Endothelial cell (in vitro differentiated cells): Measurements from ENCODE around the gene C1R. TPM values are rescaled to one million over a fixed set of nuclear protein-coding genes. Genes with fewer than 3 reads are reported as not detected.

Experiments used
- DNase-seq: peaks from one replicate; pipeline ENCODE4 v3.0.0; 2021; ENCODE audit warnings: low spot score
- H3K27ac Mint-ChIP-seq: one replicate; pipeline ENCODE4 v1.8.0; 2021; ENCODE audit warnings: mixed read lengths, inconsistent platforms; ENCODE audit not compliant: unreplicated experiment
- H3K27me3 Mint-ChIP-seq: one replicate; pipeline ENCODE4 v1.8.0; 2021; ENCODE audit warnings: mild to moderate bottlenecking, moderate library complexity, mixed read lengths, inconsistent platforms; ENCODE audit not compliant: unreplicated experiment
- H3K36me3 Mint-ChIP-seq: one replicate; pipeline ENCODE4 v1.8.0; 2021; ENCODE audit warnings: mild to moderate bottlenecking, low read depth, mixed read lengths, inconsistent platforms; ENCODE audit not compliant: unreplicated experiment
- H3K4me1 Mint-ChIP-seq: one replicate; pipeline ENCODE4 v1.8.0; 2021; ENCODE audit warnings: mild to moderate bottlenecking, mixed read lengths, inconsistent platforms; ENCODE audit not compliant: unreplicated experiment
- H3K4me3 Mint-ChIP-seq: one replicate; pipeline ENCODE4 v1.8.0; 2021; ENCODE audit warnings: mild to moderate bottlenecking, mixed read lengths, inconsistent platforms; ENCODE audit not compliant: unreplicated experiment
- H3K9me3 Mint-ChIP-seq: one replicate; pipeline ENCODE4 v1.8.0; 2021; ENCODE audit warnings: mixed read lengths, inconsistent platforms; ENCODE audit not compliant: unreplicated experiment
- CTCF ChIP-seq: fragments of 200-600 bp; sonication (generic); IDR thresholded peaks from one replicate; pipeline ENCODE4 v1.5.0; 2021; ENCODE audit warnings: antibody characterized with exemption; ENCODE audit not compliant: unreplicated experiment
- total RNA-seq: library from RNA; stranded (reverse); fragmentation: NEBNext Ultra II Directional; extraction: Animal tissue kit (Norgen Biotek cat#: 25700); gene quantifications from one replicate; pipeline ENCODE4 v1.2.1, GENCODE V29; 2021; ENCODE audit not compliant: unreplicated experiment

C1R gene
- total RNA-seq, 1 donor from 2014 or later, result 1.4 TPM

- Mint-ChIP-seq H3K9me3 (no peaks in the 10 kb centered on the region), H3K36me3 (peaks cover 2% of the 10 kb centered on the region), H3K4me3 (no peak overlapping the region), H3K27ac (no peak overlapping the region), H3K27me3 (peaks cover 2% of the 10 kb centered on the region), H3K4me1 (no peaks in the 10 kb centered on the region)
- no peak for DNase-seq
- TF ChIP-seq CTCF, result no peak
Measured at GRCh38 chr12:7032990-7033389, 59.3 kb downstream of the C1R start.

DNA sequence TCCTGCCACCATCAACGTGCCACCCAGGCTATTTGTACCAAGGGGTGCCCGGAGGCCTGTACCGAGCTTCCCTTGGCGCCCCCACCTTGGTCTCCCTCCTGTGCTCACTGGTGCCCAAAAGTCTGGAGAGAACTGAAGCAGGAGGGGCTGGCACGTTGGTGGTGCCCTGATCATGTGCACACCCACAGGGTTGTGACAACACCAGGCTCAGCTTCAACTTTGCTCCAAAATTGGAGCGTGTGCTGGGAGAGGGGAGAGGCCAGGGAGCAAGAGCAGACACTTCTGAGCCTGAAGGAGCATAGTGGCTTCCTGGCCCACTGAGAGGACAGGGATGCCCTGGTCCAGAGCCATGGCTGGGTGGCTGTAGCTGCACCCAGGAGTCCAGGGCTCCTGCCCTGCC lies 60.9 kb downstream of the C1R start:
- Mint-ChIP-seq H3K9me3 (no peaks in the 10 kb centered on the region), H3K4me3 (no peak overlapping the region), H3K36me3 (no peaks in the 10 kb centered on the region), H3K27me3 (no peaks in the 10 kb centered on the region), H3K4me1 (no peaks in the 10 kb centered on the region), H3K27ac (no peak overlapping the region)
- no peak for DNase-seq
- TF ChIP-seq CTCF, result no peak

Other genes with a start within 250 kb of the C1R start
- gene CDCA3, start 241.2 kb downstream of the C1R start, total RNA-seq, result 6.2 TPM
- gene USP5, start 240.3 kb downstream of the C1R start, total RNA-seq, result 119 TPM
- gene TPI1, start 224.9 kb downstream of the C1R start, total RNA-seq, result 356 TPM
- 6.7 TPM for gene SPSB2, start 219.1 kb downstream of the C1R start, total RNA-seq
- gene LRRC23, start 187.6 kb downstream of the C1R start, total RNA-seq, result 5.7 TPM
- 5.3 TPM for gene ENO2, start 177.9 kb downstream of the C1R start, total RNA-seq
- gene ATN1, start 164.5 kb downstream of the C1R start, total RNA-seq, result 144 TPM
- not detected for gene RNU7-1, start 148.6 kb downstream of the C1R start, total RNA-seq
- 225 TPM for gene C12orf57, start 148.4 kb downstream of the C1R start, total RNA-seq
- gene PTPN6, start 141.1 kb downstream of the C1R start, total RNA-seq, result 22.1 TPM
- 288 TPM for gene PHB2, start 121.8 kb downstream of the C1R start, total RNA-seq
- 37.3 TPM for gene EMG1, start 121.5 kb downstream of the C1R start, total RNA-seq
- 40.2 TPM for gene LPCAT3, start 74.0 kb downstream of the C1R start, total RNA-seq
- gene C1S, start 31.7 kb downstream of the C1R start, total RNA-seq, result 5.8 TPM
- gene C1RL, start 16.8 kb upstream of the C1R start, total RNA-seq, result 62.3 TPM
- gene RBP5, start 36.4 kb upstream of the C1R start, total RNA-seq, result 1.0 TPM
- gene CLSTN3, start 37.9 kb upstream of the C1R start, total RNA-seq, result 134 TPM
- gene PEX5, start 97.2 kb upstream of the C1R start, total RNA-seq, result 22.2 TPM
- gene ACSM4, start 211.6 kb upstream of the C1R start, total RNA-seq, result not detected